ENCODE measurements around the gene TPRKB.
"Not testable (repeated sequence)": the region's sequence is repeated elsewhere in the genome, so short reads cannot be mapped to it uniquely, and the experiment has no call there.

TPRKB gene

DNA sequence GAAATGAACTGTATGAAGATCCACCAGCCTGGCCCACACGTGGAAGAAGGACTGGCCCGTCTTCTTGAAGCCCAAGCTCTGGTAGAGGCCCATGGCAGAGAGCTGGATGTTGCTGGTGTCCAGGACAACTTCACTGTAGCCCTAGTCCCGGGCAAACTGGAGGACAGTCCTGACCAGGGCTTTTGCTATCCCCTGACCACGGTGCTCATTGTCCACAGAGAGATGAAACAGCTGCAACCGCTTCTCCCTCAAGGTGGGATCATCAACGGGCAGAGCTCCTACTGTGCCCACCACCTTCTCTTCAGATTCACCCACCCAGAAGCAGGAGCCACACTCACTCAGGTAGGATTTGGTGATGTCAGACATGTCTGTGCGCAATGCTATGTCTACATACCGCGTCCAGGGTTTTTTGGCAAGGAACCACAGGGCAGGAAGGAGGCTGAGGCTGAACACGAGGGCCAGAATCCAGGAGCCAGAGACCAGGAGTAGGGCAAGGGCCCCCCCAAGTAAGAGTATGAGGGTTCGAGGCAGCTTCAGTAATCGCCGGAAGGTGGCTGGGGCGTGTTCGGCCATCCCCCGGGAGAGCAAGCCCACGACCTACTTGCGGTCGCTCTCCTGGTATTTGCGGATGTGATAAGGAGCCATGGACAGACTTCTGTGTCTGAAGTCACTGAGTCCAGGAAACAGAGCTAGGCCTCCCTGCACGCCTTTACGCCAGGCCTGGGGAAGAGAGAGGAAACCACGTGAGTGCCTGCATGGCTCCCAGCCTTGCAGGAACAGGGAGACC lies 36.3 kb downstream of the TPRKB start:
- in situ Hi-C loops (cut with HindIII; ENCODE audit: low sequenced_read_pairs) = no loop called here

DNA sequence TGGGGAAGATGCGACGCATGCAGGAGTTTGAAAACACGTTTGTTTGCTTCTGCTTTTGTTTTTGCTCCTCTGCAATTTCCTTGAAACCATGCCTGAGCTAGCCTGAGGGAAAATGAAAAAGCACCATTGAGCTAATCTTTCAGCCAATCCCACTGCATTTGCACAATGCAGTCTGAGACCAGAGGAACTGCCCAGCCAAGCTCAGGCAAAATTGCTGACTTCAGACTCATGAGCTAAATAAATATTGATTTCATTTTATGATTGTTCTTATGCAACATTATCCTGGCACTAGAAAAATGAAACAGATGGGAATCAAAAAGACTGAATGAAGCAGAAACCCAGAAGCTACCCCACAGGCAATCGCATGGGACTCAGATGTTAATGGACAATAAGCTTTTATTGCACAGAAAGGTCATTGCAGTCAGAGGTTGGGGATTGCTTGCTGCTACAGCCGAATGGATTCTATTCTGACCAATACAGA lies 37.0 kb downstream of the TPRKB start:
- in situ Hi-C loops (cut with HindIII; ENCODE audit: low sequenced_read_pairs) = no loop called here

DNA sequence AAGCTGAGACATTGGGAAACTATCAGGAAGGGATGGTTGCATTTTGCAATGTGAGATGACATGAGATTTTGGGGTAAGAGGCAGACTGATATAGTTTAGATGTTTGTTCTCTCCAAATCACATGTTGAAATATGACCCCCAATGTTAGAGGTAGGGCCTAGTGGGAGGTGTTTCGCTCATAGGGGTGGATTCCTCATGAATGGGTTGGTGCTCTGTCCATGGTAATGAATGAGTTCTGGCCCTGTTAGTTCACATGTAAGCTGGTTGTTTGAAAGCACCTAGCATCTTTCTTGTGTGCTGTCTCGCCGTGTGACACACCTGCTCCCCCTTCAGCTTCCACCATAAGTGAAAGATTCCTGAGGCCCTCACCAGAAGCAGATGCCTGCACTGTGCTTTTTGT lies 37.7 kb downstream of the TPRKB start:
- in situ Hi-C loops (cut with HindIII; ENCODE audit: low sequenced_read_pairs) = no loop called here

DNA sequence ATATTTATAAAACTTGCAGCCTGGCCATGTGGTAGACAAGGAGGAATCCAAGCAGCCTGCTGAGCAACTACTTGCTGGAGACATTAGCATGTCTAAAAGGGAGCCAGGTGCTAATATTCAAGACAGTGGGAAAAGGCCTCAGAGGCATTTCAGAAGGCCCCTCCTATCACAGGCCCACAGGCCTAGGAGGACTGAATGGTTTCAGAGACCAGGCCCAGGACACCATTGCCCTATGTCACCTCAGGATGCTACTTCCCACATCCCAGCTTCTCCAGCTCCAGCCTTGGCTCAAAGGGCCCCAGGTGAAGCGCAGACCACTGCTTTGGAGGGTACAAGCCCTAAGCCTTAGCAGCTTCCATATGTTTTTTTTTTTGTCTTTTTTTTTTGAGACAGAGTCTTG lies 39.0 kb downstream of the TPRKB start:
- in situ Hi-C loops (cut with HindIII; ENCODE audit: low sequenced_read_pairs) = no loop called here

DNA sequence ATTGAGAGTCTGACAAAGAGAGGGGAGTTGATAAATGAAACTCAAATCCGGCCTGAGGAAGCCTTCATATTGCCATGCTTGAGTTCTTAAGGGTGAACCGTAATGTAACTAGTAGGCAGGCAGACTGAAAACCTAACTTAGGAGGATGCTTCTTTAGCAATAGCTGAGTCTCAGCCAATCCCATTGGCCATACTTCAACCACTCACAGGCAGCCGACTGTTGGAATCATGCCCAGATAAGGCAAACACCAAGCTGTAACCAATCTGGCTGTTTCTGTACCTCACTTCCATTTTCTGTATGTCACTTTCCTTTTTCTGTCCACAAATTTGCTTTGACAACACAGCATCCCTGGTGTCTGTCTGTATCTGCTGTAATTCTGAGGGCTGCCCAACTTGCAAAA lies 39.5 kb downstream of the TPRKB start:
- in situ Hi-C loops (cut with HindIII; ENCODE audit: low sequenced_read_pairs) = no loop called here

DNA sequence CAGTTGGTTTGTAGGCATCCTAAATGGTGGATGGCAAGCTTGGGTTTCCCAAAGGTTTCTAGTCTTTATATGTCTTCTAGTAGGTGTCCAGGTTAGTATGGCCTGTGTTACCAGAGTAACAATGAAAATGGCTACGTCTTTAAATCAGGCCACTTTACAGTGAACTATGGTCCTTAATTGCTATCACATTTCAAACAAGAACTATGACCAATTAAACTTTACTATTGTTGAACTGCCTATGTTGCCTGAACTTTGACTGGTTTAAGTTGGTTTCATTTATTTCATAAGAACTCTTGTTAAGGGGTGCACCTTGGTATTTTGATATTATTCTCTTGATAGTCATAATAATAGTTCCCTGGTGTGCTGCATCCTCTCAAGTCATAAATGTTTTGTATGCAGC lies 40.2 kb downstream of the TPRKB start:
- in situ Hi-C loops (cut with HindIII; ENCODE audit: low sequenced_read_pairs) = not testable (repeated sequence)

DNA sequence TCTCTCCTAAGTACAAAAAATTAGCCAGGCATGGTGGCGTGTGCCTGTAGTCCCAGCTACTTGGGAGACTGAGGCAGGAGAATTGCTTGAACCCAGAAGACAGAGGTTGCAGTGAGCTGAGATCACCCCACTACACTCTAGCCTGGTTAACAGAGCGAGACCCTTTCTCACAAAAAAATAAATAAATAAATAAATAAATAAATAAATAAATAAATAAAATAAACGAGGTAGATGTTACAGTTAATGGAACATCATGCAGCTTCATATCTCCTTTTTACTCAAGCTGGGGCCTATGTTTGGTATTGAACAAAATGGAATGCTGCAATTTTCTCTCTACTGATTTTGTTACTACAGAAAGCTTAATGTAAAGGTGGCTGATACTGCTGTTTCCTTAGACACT lies 40.6 kb downstream of the TPRKB start:
- in situ Hi-C loops (cut with HindIII; ENCODE audit: low sequenced_read_pairs) = not testable (repeated sequence)

DNA sequence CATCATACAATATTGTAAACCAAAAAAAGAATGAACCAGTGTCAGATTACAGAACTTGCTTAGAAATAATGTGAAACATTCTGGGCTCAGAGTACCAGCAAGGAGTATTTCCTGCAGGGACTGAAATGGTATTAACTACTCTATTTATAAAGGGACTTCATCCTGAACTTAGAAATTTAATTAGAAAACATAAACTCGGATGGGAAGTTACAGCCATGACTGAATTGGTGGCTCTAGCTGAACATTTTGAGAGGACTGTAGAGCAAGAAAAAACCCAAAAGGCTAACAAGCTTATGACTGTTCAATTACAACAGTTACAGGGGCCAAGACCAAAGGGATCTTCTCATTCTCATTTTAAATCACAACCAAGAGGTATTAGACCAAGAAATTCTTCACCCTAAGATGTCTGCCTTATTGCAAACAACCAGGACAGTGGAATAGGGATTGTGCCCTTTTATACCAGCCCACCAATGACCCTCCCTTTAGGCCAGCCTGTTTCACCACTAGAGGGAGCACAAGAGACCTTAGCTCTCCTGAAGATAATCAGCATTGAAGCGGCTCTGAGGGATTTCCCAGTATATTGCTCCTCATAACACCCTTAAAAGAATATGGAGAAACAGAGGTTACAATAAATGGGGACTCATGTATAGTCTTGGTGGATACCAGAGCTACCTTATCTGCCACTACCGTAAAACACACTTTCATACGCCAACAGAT lies 46.6 kb downstream of the TPRKB start:
- in situ Hi-C loops (cut with HindIII; ENCODE audit: low sequenced_read_pairs) = not testable (repeated sequence)

DNA sequence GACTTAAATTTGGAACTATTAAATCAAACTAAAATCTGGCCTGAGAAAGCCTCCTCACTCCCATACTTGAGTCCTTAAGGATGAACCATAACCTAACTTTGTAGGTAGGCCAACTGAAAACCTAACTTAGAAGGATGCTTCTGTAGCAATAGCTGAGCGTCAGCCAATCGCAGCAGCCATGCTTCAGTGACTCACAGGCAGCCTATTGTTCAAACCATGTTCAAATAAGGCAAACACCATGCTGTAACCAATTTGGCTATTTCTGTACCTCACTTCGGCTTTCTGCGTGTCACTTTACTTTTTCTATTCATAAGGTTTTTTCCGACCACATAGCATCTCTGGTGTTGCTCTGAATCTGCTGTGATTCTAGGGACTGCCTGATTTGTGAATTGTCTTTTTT lies 48.7 kb downstream of the TPRKB start:
- in situ Hi-C loops (cut with HindIII; ENCODE audit: low sequenced_read_pairs) = not testable (repeated sequence)

DNA sequence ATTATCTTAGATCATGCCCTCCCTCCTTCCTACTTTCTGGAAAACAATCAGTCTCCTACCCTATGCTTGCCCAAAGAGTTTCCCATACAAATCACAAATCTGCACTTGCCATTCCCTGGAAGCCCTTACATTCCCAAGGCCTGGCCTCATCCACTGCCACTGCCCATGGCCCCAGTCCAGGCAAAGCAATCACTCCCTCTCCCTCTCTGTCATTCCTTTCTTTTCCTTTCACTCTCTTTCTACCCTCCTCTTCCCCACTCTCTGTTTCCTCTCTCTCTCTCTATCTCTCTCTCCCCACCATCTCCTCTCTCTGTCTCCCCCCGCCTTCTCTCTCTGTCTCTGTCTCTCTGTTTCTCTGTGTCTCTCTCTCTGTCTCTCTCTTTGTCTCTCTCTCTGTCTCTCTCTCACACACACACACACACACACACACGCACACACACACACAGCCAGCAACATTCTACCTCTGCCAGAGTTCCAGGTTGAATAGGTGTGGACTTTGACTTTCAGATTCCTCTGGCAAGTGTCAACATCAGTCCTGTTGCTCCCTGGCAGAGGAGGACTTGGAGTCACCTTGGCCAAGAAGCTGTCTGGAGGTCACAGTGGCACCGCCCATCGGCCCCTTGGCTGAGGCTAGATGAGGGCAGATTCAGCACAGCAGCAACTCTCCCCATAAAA lies 51.2 kb downstream of the TPRKB start:
- in situ Hi-C loops (cut with HindIII; ENCODE audit: low sequenced_read_pairs) = no loop called here

DNA sequence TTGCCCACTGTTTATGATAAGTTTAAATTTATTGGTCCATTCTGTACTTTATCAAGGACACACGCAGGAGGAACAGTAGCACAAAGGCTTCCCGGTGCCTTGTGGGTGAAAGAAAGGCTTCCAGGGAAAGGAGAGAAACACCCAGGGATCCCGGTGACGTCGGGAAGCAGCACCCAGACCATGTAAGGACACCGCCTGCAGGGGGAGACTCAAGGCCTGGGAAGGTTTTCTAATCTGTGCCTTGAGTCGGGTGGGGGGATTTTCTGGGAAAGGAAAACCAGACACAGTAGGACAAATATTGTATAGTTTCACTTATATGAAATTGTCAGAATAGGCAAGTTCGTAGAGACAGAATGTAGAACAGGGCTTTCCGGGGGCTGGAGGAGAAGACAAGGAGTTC lies 52.2 kb downstream of the TPRKB start:
- in situ Hi-C loops (cut with HindIII; ENCODE audit: low sequenced_read_pairs) = not testable (repeated sequence)

DNA sequence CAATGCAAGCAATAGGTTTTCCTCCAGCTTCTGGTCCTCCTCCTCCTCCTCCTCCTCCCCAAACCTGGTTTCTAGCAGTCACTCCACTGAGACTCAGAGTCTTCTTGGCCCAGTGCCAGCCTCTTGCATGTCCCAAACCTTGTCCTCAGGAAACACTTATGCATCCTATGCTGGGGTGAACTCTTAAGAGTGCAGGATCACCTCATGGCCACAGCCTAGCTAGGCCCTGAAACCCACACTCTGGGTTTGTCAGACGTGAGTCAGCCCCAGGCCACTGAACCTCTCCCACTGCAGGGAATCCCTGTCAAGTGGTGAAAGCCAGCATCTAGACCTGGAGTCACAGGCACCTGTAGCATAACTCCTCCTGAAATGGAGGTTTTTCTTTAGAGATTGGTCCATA lies 52.8 kb downstream of the TPRKB start:
- in situ Hi-C loops (cut with HindIII; ENCODE audit: low sequenced_read_pairs) = not testable (repeated sequence)

DNA sequence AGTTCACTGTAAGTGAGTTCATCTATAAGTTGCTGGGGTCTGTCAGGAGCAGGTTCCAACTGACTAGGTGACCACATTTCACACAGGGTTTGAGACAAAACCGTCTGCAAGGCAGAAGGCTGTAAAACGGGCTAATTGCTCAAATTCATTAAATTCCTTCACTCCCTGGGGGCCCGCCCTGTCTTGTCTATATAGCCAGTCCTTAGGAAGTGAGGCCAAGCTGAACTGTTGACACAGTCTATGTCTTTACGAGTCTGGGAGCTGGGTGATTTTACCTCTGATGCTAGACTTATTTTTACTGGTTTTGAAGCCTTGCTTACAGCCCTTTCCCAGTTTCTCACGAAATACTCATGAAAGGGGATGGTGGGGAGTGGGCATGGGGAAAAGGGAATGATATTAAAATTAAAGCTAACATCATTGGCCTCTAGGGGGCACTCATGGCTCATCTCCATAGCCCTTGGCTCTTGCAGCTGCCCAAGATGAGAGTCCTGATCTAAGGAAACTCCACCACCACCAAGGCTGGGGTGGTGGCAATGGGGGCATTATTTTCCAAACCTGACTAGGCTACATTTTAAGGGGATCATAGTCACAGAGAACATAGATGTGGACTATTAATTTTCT lies 57.1 kb downstream of the TPRKB start:
- in situ Hi-C loops (cut with HindIII; ENCODE audit: low sequenced_read_pairs) = not testable (repeated sequence)

All from endothelial cell of hepatic sinusoid (primary cell).